HepG2 (cell line): ENCODE measurements around the gene TSNAXIP1. TPM values are rescaled to one million over a fixed set of nuclear protein-coding genes. Genes with fewer than 3 reads are reported as not detected.

Experiments used
- CSRNP2 ChIP-seq: sonication (generic); formaldehyde crosslinking; conservative IDR thresholded peaks from 2 replicates; pipeline ENCODE4 v1.8.0; 2022; ENCODE audit warnings: low read depth, missing genetic modification reagents
- DMAP1 ChIP-seq: IDR thresholded peaks from 2 replicates; pipeline ENCODE4 v1.6.1; 2016
- FIP1L1 ChIP-seq: fragments of 200-400 bp; formaldehyde crosslinking; IDR thresholded peaks from 2 replicates; pipeline ENCODE4 v1.6.1; 2018; ENCODE audit warnings: low read depth, mild to moderate bottlenecking, low read length, moderate library complexity, borderline replicate concordance; ENCODE audit not compliant: insufficient read depth
- HDAC2 ChIP-seq: sonication (generic); formaldehyde crosslinking; IDR thresholded peaks from 2 replicates; pipeline ENCODE4 v1.4.0; 2020; ENCODE audit warnings: missing genetic modification reagents
- KLF6 ChIP-seq: IDR thresholded peaks from 2 replicates; pipeline ENCODE4 v1.8.0; 2016; ENCODE audit warnings: missing biosample characterization, missing genetic modification reagents
- MATR3 ChIP-seq: sonication (generic); formaldehyde crosslinking; IDR thresholded peaks from 2 replicates; pipeline ENCODE4 v1.4.0; 2020; ENCODE audit warnings: missing genetic modification reagents
- RXRA ChIP-seq: sonication (generic); formaldehyde crosslinking; IDR thresholded peaks from 2 replicates; pipeline ENCODE4 v1.5.1; 2020; ENCODE audit warnings: missing genetic modification reagents
- SAP130 ChIP-seq: IDR thresholded peaks from 2 replicates; pipeline ENCODE4 v1.6.1; 2016; ENCODE audit warnings: low read depth
- SKI ChIP-seq: fragments of 450-650 bp; IDR thresholded peaks from one replicate; pipeline ENCODE4 v1.6.1; 2018; ENCODE audit warnings: mild to moderate bottlenecking; ENCODE audit not compliant: partially characterized antibody
- SP4 ChIP-seq: sonication (generic); formaldehyde crosslinking; IDR thresholded peaks from 2 replicates; pipeline ENCODE4 v1.8.1; 2023; ENCODE audit warnings: mild to moderate bottlenecking, missing genetic modification reagents
- TFDP2 ChIP-seq: sonication (generic); formaldehyde crosslinking; IDR thresholded peaks from 2 replicates; pipeline ENCODE4 v1.4.0; 2020; ENCODE audit warnings: missing genetic modification reagents
- ZKSCAN1 ChIP-seq: fragments of 150-350 bp; IDR thresholded peaks from 2 replicates; pipeline ENCODE4 v1.6.1; 2014; ENCODE audit warnings: low read length
- ZNF121 ChIP-seq: sonication (generic); formaldehyde crosslinking; IDR thresholded peaks from 2 replicates; pipeline ENCODE4 v1.5.0; 2020; ENCODE audit warnings: mild to moderate bottlenecking, missing genetic modification reagents
- ZNF124 ChIP-seq: sonication (generic); formaldehyde crosslinking; IDR thresholded peaks from 2 replicates; pipeline ENCODE4 v1.4.0; 2020; ENCODE audit warnings: missing genetic modification reagents
- ZNF574 ChIP-seq: sonication (generic); formaldehyde crosslinking; IDR thresholded peaks from 2 replicates; pipeline ENCODE4 v1.4.0; 2020; ENCODE audit warnings: missing genetic modification reagents
- ZUFSP ChIP-seq: sonication (generic); formaldehyde crosslinking; IDR thresholded peaks from 2 replicates; pipeline ENCODE4 v1.9.0; 2021; ENCODE audit warnings: missing genetic modification reagents, mild to moderate bottlenecking, borderline replicate concordance
- polyA plus RNA-seq, 8 experiments: library from polyadenylated mRNA; depleted of rRNA in 3 of 8; stranded (reverse) in 7 of 8; unstranded in 1 of 8; fragments of >200 nt; fragmentation: Illumina TruSeq in 4 of 8; extraction: Trizol in 4 of 8; gene quantifications; 2 replicates each; pipeline versions ENCODE4 v1.2.1 to v1.2.3, GENCODE V29; 2011 to 2016; ENCODE audit warnings: low read depth in 4 of 8, missing spikeins in 1 of 8, mixed read lengths in 1 of 8; ENCODE audit not compliant: insufficient read depth in 1 of 8
- total RNA-seq, 5 experiments: library from RNA; depleted of rRNA; stranded (reverse); fragments of >200 nt; fragmentation: Illumina TruSeq; extraction: Trizol; gene quantifications; 2 replicates each; pipeline ENCODE4 v1.2.3, GENCODE V29; 2016; ENCODE audit warnings: low read depth in 1 of 5
- TF ChIP-seq, protein P1 (sequence below): IDR thresholded peaks from 2 replicates; pipeline ENCODE4 v1.6.1; 2016; ENCODE audit warnings: low read depth, missing genetic modification reagents, missing compliant biosample characterization

Gene TSNAXIP1
- total and polyA plus RNA-seq, 2 of the 13 experiments (the other 11 are each of a cell fraction or from before 2014, with no cell fraction given), result 0.37 to 0.86 TPM

DNA sequence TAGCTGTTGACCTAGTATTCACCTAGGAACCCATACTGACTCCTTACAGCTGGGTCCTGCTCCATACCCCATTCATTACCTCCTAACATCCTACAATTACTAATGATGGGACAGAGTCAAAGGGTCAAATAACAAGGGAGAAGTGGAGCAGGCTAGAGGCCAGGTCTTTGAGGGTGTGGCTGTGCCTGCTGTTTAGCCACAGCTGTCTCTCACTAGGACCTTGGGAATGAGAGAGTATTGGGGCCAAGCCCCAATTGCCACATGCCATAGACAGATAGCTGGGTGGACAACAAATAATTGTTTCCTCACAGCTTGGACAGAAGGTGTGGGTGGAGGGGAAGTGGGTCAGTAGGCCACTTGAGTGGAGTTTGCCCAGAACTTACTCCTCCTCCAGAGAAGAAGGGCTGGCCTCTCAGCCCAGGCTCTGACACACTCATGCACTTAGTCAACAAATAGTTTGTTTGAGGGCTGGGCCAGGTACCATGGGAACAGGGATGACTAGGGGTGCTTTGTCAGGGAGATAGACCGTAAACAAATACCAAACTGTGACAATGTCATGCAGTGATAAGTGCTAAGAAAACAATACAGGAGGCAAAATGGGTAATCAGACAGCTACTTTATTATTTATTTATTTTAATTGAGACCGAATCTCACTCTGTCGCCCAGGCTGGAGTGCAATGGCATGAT is 51.0 kb downstream of the TSNAXIP1 start (continued):
- no peak for TF ChIP-seq TFDP2
- no peak for TF ChIP-seq MATR3 (CRISPR knock-in tag)
- TF ChIP-seq SP4, result 0 out of 2 replicates have a peak, but pooled peaks have one; percentile 10
- TF ChIP-seq DMAP1 (CRISPR knock-in tag), result peak; percentile 29; the same call in 1 of the 2 replicates
- TF ChIP-seq ZUFSP (CRISPR knock-in tag), result no peak
- no peak for TF ChIP-seq CSRNP2 (CRISPR knock-in tag)
- TF ChIP-seq SAP130 (CRISPR knock-in tag), result peak; percentile 98
- peak; percentile 90 for TF ChIP-seq SKI
- peak; percentile 59; the same call in 1 of the 2 replicates for TF ChIP-seq RXRA
- TF ChIP-seq FIP1L1, result 0 out of 2 replicates have a peak, but pooled peaks have one; percentile 39
- TF ChIP-seq, protein P1, sequence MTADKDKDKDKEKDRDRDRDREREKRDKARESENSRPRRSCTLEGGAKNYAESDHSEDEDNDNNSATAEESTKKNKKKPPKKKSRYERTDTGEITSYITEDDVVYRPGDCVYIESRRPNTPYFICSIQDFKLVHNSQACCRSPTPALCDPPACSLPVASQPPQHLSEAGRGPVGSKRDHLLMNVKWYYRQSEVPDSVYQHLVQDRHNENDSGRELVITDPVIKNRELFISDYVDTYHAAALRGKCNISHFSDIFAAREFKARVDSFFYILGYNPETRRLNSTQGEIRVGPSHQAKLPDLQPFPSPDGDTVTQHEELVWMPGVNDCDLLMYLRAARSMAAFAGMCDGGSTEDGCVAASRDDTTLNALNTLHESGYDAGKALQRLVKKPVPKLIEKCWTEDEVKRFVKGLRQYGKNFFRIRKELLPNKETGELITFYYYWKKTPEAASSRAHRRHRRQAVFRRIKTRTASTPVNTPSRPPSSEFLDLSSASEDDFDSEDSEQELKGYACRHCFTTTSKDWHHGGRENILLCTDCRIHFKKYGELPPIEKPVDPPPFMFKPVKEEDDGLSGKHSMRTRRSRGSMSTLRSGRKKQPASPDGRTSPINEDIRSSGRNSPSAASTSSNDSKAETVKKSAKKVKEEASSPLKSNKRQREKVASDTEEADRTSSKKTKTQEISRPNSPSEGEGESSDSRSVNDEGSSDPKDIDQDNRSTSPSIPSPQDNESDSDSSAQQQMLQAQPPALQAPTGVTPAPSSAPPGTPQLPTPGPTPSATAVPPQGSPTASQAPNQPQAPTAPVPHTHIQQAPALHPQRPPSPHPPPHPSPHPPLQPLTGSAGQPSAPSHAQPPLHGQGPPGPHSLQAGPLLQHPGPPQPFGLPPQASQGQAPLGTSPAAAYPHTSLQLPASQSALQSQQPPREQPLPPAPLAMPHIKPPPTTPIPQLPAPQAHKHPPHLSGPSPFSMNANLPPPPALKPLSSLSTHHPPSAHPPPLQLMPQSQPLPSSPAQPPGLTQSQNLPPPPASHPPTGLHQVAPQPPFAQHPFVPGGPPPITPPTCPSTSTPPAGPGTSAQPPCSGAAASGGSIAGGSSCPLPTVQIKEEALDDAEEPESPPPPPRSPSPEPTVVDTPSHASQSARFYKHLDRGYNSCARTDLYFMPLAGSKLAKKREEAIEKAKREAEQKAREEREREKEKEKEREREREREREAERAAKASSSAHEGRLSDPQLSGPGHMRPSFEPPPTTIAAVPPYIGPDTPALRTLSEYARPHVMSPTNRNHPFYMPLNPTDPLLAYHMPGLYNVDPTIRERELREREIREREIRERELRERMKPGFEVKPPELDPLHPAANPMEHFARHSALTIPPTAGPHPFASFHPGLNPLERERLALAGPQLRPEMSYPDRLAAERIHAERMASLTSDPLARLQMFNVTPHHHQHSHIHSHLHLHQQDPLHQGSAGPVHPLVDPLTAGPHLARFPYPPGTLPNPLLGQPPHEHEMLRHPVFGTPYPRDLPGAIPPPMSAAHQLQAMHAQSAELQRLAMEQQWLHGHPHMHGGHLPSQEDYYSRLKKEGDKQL (CRISPR knock-in tag), result no peak
- TF ChIP-seq KLF6 (CRISPR knock-in tag), result 0 out of 2 replicates have a peak, but pooled peaks have one; percentile 65
- TF ChIP-seq ZNF124 (CRISPR knock-in tag), result no peak
- 0 out of 2 replicates have a peak, but pooled peaks have one; percentile 28 for TF ChIP-seq ZKSCAN1
- TF ChIP-seq ZNF121 (CRISPR knock-in tag), result no peak
- peak; percentile 35; the same call in 1 of the 2 replicates for TF ChIP-seq ZNF574 (CRISPR knock-in tag)
- peak; percentile 77 for TF ChIP-seq HDAC2 (CRISPR knock-in tag)
